Measurements from ENCODE around the gene TMEM167B. TPM values are rescaled to one million over a fixed set of nuclear protein-coding genes. Genes with fewer than 3 reads are reported as not detected.

The TMEM167B gene
- total RNA-seq, 3 donors from 2014 or later (not counting 1 experiment from before 2014, with no cell fraction given): 61.2 to 73.0 (median 71.8) TPM

- Mint-ChIP-seq H3K4me1 (peaks cover 7 to 8% of the 10 kb centered on the region in 2 donors), H3K9me3 (no peaks in the 10 kb centered on the region), H3K4me3 (no peak overlapping the region), H3K27ac (no peak overlapping the region), H3K27me3 (ENCODE audit: low read depth in 2 of 2) (peaks cover 0 to 4% of the 10 kb centered on the region in 2 donors), H3K36me3 (no peaks in the 10 kb centered on the region)
- TF ChIP-seq CTCF (IDR thresholded peaks at IDR 0.05): no peak
- no peak for DNase-seq
- WGBS (ENCODE audit: insufficient coverage): no CpG with 5 or more reads among the region's 1 CpG
- ATAC-seq: no peak
- Histone ChIP-seq H3K4me3 (ENCODE audit: low read length) (no peak overlapping the region), H3K36me3 (ENCODE audit: control insufficient read depth, insufficient read depth, low read length) (no peaks in the 10 kb centered on the region), H3K27me3 (ENCODE audit: control insufficient read depth, insufficient read depth, low read length) (no peaks in the 10 kb centered on the region), H3K27ac (ENCODE audit: low read length) (no peak overlapping the region), H3K4me1 (ENCODE audit: control insufficient read depth, insufficient read depth, low read length) (peaks cover 13% of the 10 kb centered on the region), H3K9me3 (ENCODE audit: control insufficient read depth, insufficient read depth, low read length) (no peaks in the 10 kb centered on the region)
- intact Hi-C loops (cut with micrococcal nuclease): no loop called here
These were observed 45.0 kb upstream of the TMEM167B start for GRCh38 chr1:109045595-109045994.

- Histone ChIP-seq H3K4me1 (ENCODE audit: control insufficient read depth, insufficient read depth, low read length) (peaks cover 6% of the 10 kb centered on the region), H3K9me3 (ENCODE audit: control insufficient read depth, insufficient read depth, low read length) (no peaks in the 10 kb centered on the region), H3K27ac (ENCODE audit: low read length) (no peak overlapping the region), H3K4me3 (ENCODE audit: low read length) (no peak overlapping the region), H3K36me3 (ENCODE audit: control insufficient read depth, insufficient read depth, low read length) (no peaks in the 10 kb centered on the region), H3K27me3 (ENCODE audit: control insufficient read depth, insufficient read depth, low read length) (no peaks in the 10 kb centered on the region)
- no peak overlapping the region for H3K4me3 Mint-ChIP-seq
- no peaks in the 10 kb centered on the region for H3K36me3 Mint-ChIP-seq
- H3K4me1 Mint-ChIP-seq: peaks cover 0 to 4% of the 10 kb centered on the region in 2 donors
- H3K27me3 Mint-ChIP-seq (ENCODE audit: low read depth in 2 of 2): peaks cover 0 to 4% of the 10 kb centered on the region in 2 donors
- ATAC-seq (no peak), DNase-seq (no peak)
- intact Hi-C loops (cut with micrococcal nuclease): no loop called here
- H3K9me3 Mint-ChIP-seq: no peaks in the 10 kb centered on the region
- 88% methylated on average over 4 of the region's 4 CpGs for WGBS (ENCODE audit: insufficient coverage)
- no peak for TF ChIP-seq CTCF (IDR thresholded peaks at IDR 0.05)
- H3K27ac Mint-ChIP-seq: no peak overlapping the region
These were observed 43.9 kb upstream of the TMEM167B start for GRCh38 chr1:109046671-109047070.

DNA sequence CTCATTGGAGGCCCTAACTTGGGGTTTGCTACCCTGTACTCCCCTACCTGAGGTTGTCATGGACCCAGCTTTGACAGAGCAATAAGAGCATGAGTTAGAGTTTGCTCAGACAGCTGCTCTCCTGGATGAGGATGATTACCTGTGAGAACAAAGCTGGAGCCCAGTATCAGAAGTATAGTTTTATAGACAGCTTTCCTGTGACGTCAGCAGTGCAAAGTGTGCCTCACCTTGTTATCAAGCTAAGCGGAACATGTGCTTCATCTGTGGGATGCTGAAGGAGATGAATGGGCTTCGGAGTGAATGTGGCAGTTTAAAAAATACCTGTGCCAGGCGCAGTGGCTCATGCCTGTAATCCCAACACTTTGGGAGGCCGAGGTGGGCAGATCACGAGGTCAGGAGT, 43.2 kb upstream of the TMEM167B start:
- H3K4me3 ChIP-seq (ENCODE audit: low read length): no peak overlapping the region
- H3K4me3 Mint-ChIP-seq: no peak overlapping the region
- intact Hi-C loops (cut with micrococcal nuclease): no loop called here
- no peaks in the 10 kb centered on the region for H3K36me3 Mint-ChIP-seq
- H3K27me3 ChIP-seq (ENCODE audit: control insufficient read depth, insufficient read depth, low read length): no peaks in the 10 kb centered on the region
- no peaks in the 10 kb centered on the region for H3K9me3 Mint-ChIP-seq
- no peaks in the 10 kb centered on the region for H3K36me3 ChIP-seq (ENCODE audit: control insufficient read depth, insufficient read depth, low read length)
- H3K27me3 Mint-ChIP-seq (ENCODE audit: low read depth in 2 of 2): peaks cover 0 to 4% of the 10 kb centered on the region in 2 donors
- DNase-seq: no peak
- H3K4me1 Mint-ChIP-seq: peaks cover 0 to 4% of the 10 kb centered on the region in 2 donors
- H3K27ac Mint-ChIP-seq: no peak overlapping the region
- TF ChIP-seq CTCF (IDR thresholded peaks at IDR 0.05): no peak
- H3K27ac ChIP-seq (ENCODE audit: low read length): no peak overlapping the region
- no peaks in the 10 kb centered on the region for H3K9me3 ChIP-seq (ENCODE audit: control insufficient read depth, insufficient read depth, low read length)
- WGBS (ENCODE audit: insufficient coverage): 84% methylated on average over 6 of the region's 6 CpGs
- H3K4me1 ChIP-seq (ENCODE audit: control insufficient read depth, insufficient read depth, low read length): peaks cover 4% of the 10 kb centered on the region
- no peak for ATAC-seq

DNA sequence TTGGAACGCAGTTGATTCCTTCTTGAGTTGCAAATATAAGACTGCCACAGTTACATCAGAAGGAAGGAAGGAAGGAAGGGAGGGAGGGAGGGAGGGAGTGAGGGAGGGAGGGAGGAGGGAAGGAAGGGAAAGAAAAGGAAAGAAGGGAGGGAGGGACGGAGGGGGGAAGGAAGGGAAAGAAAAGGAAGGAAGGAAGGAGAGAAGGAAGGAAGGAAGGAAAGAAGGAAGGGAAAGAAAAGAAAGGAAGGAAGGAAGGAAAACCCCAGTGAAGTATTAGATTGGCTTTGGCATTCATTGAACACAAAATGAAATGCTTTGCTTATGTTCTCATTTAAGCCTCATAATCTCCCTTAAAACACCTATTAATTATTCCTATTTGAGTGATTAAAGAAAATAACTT, 42.2 kb upstream of the TMEM167B start:
- no peak for ATAC-seq
- intact Hi-C loops (cut with micrococcal nuclease): no loop called here

More for the DNA sequence above, 42.2 kb upstream of the TMEM167B start:
- no peak for DNase-seq
- Histone ChIP-seq H3K36me3 (ENCODE audit: control insufficient read depth, insufficient read depth, low read length) (no peaks in the 10 kb centered on the region), H3K9me3 (ENCODE audit: control insufficient read depth, insufficient read depth, low read length) (no peaks in the 10 kb centered on the region), H3K27ac (ENCODE audit: low read length) (no peak overlapping the region), H3K4me3 (ENCODE audit: low read length) (no peak overlapping the region), H3K27me3 (ENCODE audit: control insufficient read depth, insufficient read depth, low read length) (no peaks in the 10 kb centered on the region), H3K4me1 (ENCODE audit: control insufficient read depth, insufficient read depth, low read length) (no peaks in the 10 kb centered on the region)
- 14% methylated on average over 2 of the region's 2 CpGs for WGBS (ENCODE audit: insufficient coverage)
- Mint-ChIP-seq H3K9me3 (no peaks in the 10 kb centered on the region), H3K4me3 (no peak overlapping the region), H3K4me1 (no peaks in the 10 kb centered on the region), H3K27me3 (ENCODE audit: low read depth in 2 of 2) (peaks cover 0 to 4% of the 10 kb centered on the region in 2 donors), H3K27ac (no peak overlapping the region), H3K36me3 (no peaks in the 10 kb centered on the region)
- TF ChIP-seq CTCF (IDR thresholded peaks at IDR 0.05): no peak
